Stomach (tissue), 9 donors: ENCODE data around the gene TCP11. TPM values are rescaled to one million over a fixed set of nuclear protein-coding genes. Genes with fewer than 3 reads are reported as not detected.
A peak's percentile ranks its signal among the peaks of the same experiment; 100 is the strongest.

Experiments
- DNase-seq, 2 donors: peaks; one replicate each; pipeline versions ENCODE4 v3.0.0 to v3.0.0-alpha.2; 2013 to 2019
- H3K27ac ChIP-seq, 5 donors: fragments of 200-600 bp in 4 of 5; sonication (generic) in 4 of 5; one replicate each; pipeline ENCODE4 v1.5.1; 2013 to 2019; ENCODE audit warnings: mild to moderate bottlenecking in 1 of 5, moderate library complexity in 1 of 5
- H3K27me3 ChIP-seq, 3 donors: fragments of 200-600 bp; sonication (generic); one replicate each; pipeline ENCODE4 v1.5.1; 2017 to 2019; ENCODE audit warnings: mixed run types in 1 of 3
- H3K36me3 ChIP-seq, 4 donors: fragments of 200-600 bp; sonication (generic); 1 replicate in 3 of 4; 2 replicates in 1 of 4; pipeline ENCODE4 v1.5.1; 2016 to 2019
- H3K4me1 ChIP-seq, 4 donors: fragments of 200-600 bp; sonication (generic); one replicate each; pipeline ENCODE4 v1.5.1; 2016 to 2019
- H3K4me3 ChIP-seq, 4 donors: fragments of 200-600 bp; sonication (generic) in 3 of 4; one replicate each; pipeline ENCODE4 v1.5.1; 2016 to 2019; ENCODE audit warnings: mild to moderate bottlenecking in 1 of 4
- H3K9me3 ChIP-seq, 4 donors: fragments of 200-600 bp; sonication (generic); one replicate each; pipeline ENCODE4 v1.5.1; 2016 to 2019
- CTCF ChIP-seq, 7 experiments: fragments of 450-650 bp in 4 of 7; fragments of 200-600 bp in 3 of 7; sonication (generic) in 3 of 7; IDR thresholded peaks; one replicate each; pipeline ENCODE4 v1.5.1; 2016 to 2019; ENCODE audit warnings: antibody characterized with exemption in 7 of 7, control low read depth in 2 of 7, mild to moderate bottlenecking in 1 of 7
- EP300 ChIP-seq: sonication (generic); formaldehyde crosslinking; IDR thresholded peaks from one replicate; pipeline ENCODE4 v1.6.1; 2017; ENCODE audit warnings: antibody characterized with exemption
- POLR2A ChIP-seq, 4 donors: fragments of 450-650 bp; IDR thresholded peaks; one replicate each; pipeline ENCODE4 v1.6.1; 2016; ENCODE audit warnings: antibody characterized with exemption in 4 of 4, control low read depth in 2 of 4, mild to moderate bottlenecking in 1 of 4, moderate library complexity in 1 of 4
- POLR2AphosphoS5 ChIP-seq, 3 donors: sonication (generic); formaldehyde crosslinking; IDR thresholded peaks; one replicate each; pipeline ENCODE4 v1.6.1; 2016; ENCODE audit warnings: antibody characterized with exemption in 3 of 3
- WGBS, 5 donors: extraction: QIAGEN DNeasy Blood & Tissue Kit in 3 of 5; methylation state at CpG; one replicate each; pipeline versions ENCODE4 v1.1.5 to v1.1.7; 2013 to 2018; 5-methylcytosine and 5-hydroxymethylcytosine counted together
- intact Hi-C: fragments of 100-400 bp; cut with DNase I; formaldehyde crosslinking; loops from one replicate; pipeline ENCODE4 v1.15.1; 2023; ENCODE audit warnings: low total_unique reads
- polyA plus RNA-seq, 3 donors: library from polyadenylated mRNA; stranded (reverse); fragments of 200-250 nt; gene quantifications; one replicate each; pipeline ENCODE4 v1.2.3, GENCODE V29; 2013
- total RNA-seq, 5 donors: library from RNA; depleted of rRNA; stranded (reverse); fragments of >200 nt; gene quantifications; one replicate each; pipeline versions ENCODE4 v1.1.0 to v1.2.3, GENCODE V29; 2014 to 2016
- donor health status: healthy with polysubstance abuse.
- donor health status: Bipolar disorder and iron deficiency.
- donor health status: healthy.

TCP11 gene
- total and polyA plus RNA-seq, 8 donors: 0.25 to 0.73 TPM; not detected in 6

GRCh38 chr6:35073766-35074471, 67.2 kb downstream of the TCP11 start:
- 91 to 95% (median 93%) methylated on average over 20 of the region's 20 CpGs for WGBS, 5 donors
- Histone ChIP-seq H3K36me3 (peaks cover 34 to 98% (median 77%) of the 10 kb centered on the region in 4 donors), H3K4me1 (peaks cover 0 to 17% (median 0%) of the 10 kb centered on the region in 4 donors), H3K9me3 (no peaks in the 10 kb centered on the region), H3K27me3 (no peaks in the 10 kb centered on the region), H3K27ac (no peak overlapping the region), H3K4me3 (no peak overlapping the region)
- DNase-seq: no peak
- no peak for TF ChIP-seq EP300
- TF ChIP-seq POLR2AphosphoS5 (IDR thresholded peaks at IDR 0.05): no peak
- no peak for TF ChIP-seq CTCF (IDR thresholded peaks at IDR 0.05)
- no peak for TF ChIP-seq POLR2A (IDR thresholded peaks at IDR 0.05)
- intact Hi-C loops: no loop called here

GRCh38 chr6:35073211-35073610, 67.9 kb downstream of the TCP11 start:
- 92 to 98% (median 95%) methylated on average over 4 to 10 of the region's 10 CpGs for WGBS, 5 donors
- Histone ChIP-seq H3K27me3 (no peaks in the 10 kb centered on the region), H3K9me3 (no peaks in the 10 kb centered on the region), H3K4me1 (peaks cover 0 to 17% (median 0%) of the 10 kb centered on the region in 4 donors), H3K27ac (peak overlapping the region in 1 of 5 donors; percentile 32), H3K4me3 (no peak overlapping the region), H3K36me3 (peaks cover 28 to 98% (median 75%) of the 10 kb centered on the region in 4 donors)
- TF ChIP-seq CTCF (IDR thresholded peaks at IDR 0.05): no peak
- no peak for TF ChIP-seq EP300
- TF ChIP-seq POLR2A (IDR thresholded peaks at IDR 0.05): no peak
- TF ChIP-seq POLR2AphosphoS5 (IDR thresholded peaks at IDR 0.05): no peak
- intact Hi-C loops: no loop called here
- no peak for DNase-seq

GRCh38 chr6:35072698-35073055, 68.5 kb downstream of the TCP11 start:
- peaks cover 28 to 94% (median 70%) of the 10 kb centered on the region in 4 donors for H3K36me3 ChIP-seq
- peaks cover 0 to 17% (median 0%) of the 10 kb centered on the region in 4 donors for H3K4me1 ChIP-seq
- no peak for TF ChIP-seq POLR2A (IDR thresholded peaks at IDR 0.05)
- TF ChIP-seq POLR2AphosphoS5 (IDR thresholded peaks at IDR 0.05): no peak
- no peak for TF ChIP-seq CTCF (IDR thresholded peaks at IDR 0.05)
- 88 to 95% (median 92%) methylated on average over 9 of the region's 9 CpGs for WGBS, 5 donors
- DNase-seq: no peak
- no peaks in the 10 kb centered on the region for H3K9me3 ChIP-seq
- H3K27me3 ChIP-seq: no peaks in the 10 kb centered on the region
- intact Hi-C loops: no loop called here
- no peak overlapping the region for H3K4me3 ChIP-seq
- no peak overlapping the region for H3K27ac ChIP-seq

GRCh38 chr6:35072051-35072697, 69.0 kb downstream of the TCP11 start:
- H3K4me3 ChIP-seq: no peak overlapping the region
- H3K36me3 ChIP-seq: peaks cover 28 to 93% (median 68%) of the 10 kb centered on the region in 4 donors
- intact Hi-C loops: no loop called here
- no peak overlapping the region for H3K27ac ChIP-seq
- H3K9me3 ChIP-seq: no peaks in the 10 kb centered on the region
- no peak for DNase-seq
- TF ChIP-seq CTCF (IDR thresholded peaks at IDR 0.05) (no peak), EP300 (no peak), POLR2AphosphoS5 (IDR thresholded peaks at IDR 0.05) (no peak), POLR2A (IDR thresholded peaks at IDR 0.05) (no peak)
- 71 to 82% (median 76%) methylated on average over 10 to 15 of the region's 15 CpGs for WGBS, 5 donors
- H3K4me1 ChIP-seq: peaks cover 0 to 17% (median 0%) of the 10 kb centered on the region in 4 donors
- no peaks in the 10 kb centered on the region for H3K27me3 ChIP-seq
